RWPE2 (cell line): ENCODE measurements around the gene HRK.

Experiments used
- ATAC-seq: fragments of 200-7000 bp; cut with Tn5 transposase; 3 replicates; pipeline ENCODE4 v1.9.1; 2021; ENCODE audit warnings: low read depth
- DNase-seq: peaks from one replicate; pipeline ENCODE4 v3.0.0-alpha.2; 2020; ENCODE audit warnings: low spot score
- H3K27ac ChIP-seq: fragments of 450-650 bp; 2 replicates; pipeline ENCODE4 v1.5.1; 2017; ENCODE audit warnings: mild to moderate bottlenecking; ENCODE audit not compliant: poor library complexity, severe bottlenecking
- H3K27me3 ChIP-seq: fragments of 250-450 bp; sonication (Bioruptor Pico); 2 replicates; pipeline ENCODE4 v1.5.1; 2021; ENCODE audit warnings: mild to moderate bottlenecking, moderate library complexity; ENCODE audit not compliant: insufficient read depth, poor library complexity, severe bottlenecking
- H3K36me3 ChIP-seq: fragments of 250-450 bp; sonication (Bioruptor Pico); 2 replicates; pipeline ENCODE4 v1.5.1; 2020; ENCODE audit warnings: low read depth, mild to moderate bottlenecking, moderate library complexity
- H3K4me1 ChIP-seq: fragments of 250-450 bp; sonication (Bioruptor Pico); 2 replicates; pipeline ENCODE4 v1.5.1; 2021; ENCODE audit warnings: mild to moderate bottlenecking, moderate library complexity; ENCODE audit not compliant: insufficient read depth, poor library complexity, severe bottlenecking
- H3K4me3 ChIP-seq: fragments of 250-450 bp; sonication (Bioruptor Pico); 2 replicates; pipeline ENCODE4 v1.5.1; 2021; ENCODE audit warnings: mild to moderate bottlenecking, moderate library complexity; ENCODE audit not compliant: severe bottlenecking
- H3K9me3 ChIP-seq: fragments of 250-450 bp; sonication (Bioruptor Pico); 2 replicates; pipeline ENCODE4 v1.5.1; 2021; ENCODE audit warnings: mild to moderate bottlenecking, moderate library complexity; ENCODE audit not compliant: severe bottlenecking
- CTCF ChIP-seq: fragments of 450-650 bp; IDR thresholded peaks from one replicate; pipeline ENCODE4 v1.5.1; 2017; ENCODE audit warnings: mild to moderate bottlenecking, moderate library complexity; ENCODE audit not compliant: poor library complexity, severe bottlenecking

Gene HRK

GRCh38 chr12:116863275-116863767 lies 17.9 kb downstream of the HRK start:
- DNase-seq: no peak
- Histone ChIP-seq H3K27ac (peak overlapping the region; percentile 75), H3K27me3 (no peaks in the 10 kb centered on the region), H3K4me1 (peaks cover 9% of the 10 kb centered on the region), H3K4me3 (no peak overlapping the region), H3K9me3 (no peaks in the 10 kb centered on the region), H3K36me3 (no peaks in the 10 kb centered on the region)
- TF ChIP-seq CTCF: peak; percentile 34
- no peak for ATAC-seq

- H3K27ac ChIP-seq: no peak overlapping the region
- no peaks in the 10 kb centered on the region for H3K27me3 ChIP-seq
- DNase-seq: no peak
- TF ChIP-seq CTCF: no peak
- ATAC-seq: no peak
- H3K36me3 ChIP-seq: no peaks in the 10 kb centered on the region
- H3K4me3 ChIP-seq: no peak overlapping the region
- H3K4me1 ChIP-seq: peaks cover 9% of the 10 kb centered on the region
- H3K9me3 ChIP-seq: no peaks in the 10 kb centered on the region
Measured at GRCh38 chr12:116862167-116862566, 19.1 kb downstream of the HRK start.

- DNase-seq: no peak
- Histone ChIP-seq H3K4me1 (peaks cover 9% of the 10 kb centered on the region), H3K4me3 (no peak overlapping the region), H3K27me3 (no peaks in the 10 kb centered on the region), H3K27ac (no peak overlapping the region), H3K36me3 (no peaks in the 10 kb centered on the region), H3K9me3 (no peaks in the 10 kb centered on the region)
- TF ChIP-seq CTCF: no peak
- peak; percentile 64; the same call in 2 of the 3 replicates for ATAC-seq
Measured at GRCh38 chr12:116861320-116861719, 19.9 kb downstream of the HRK start.

GRCh38 chr12:116860263-116860662 lies 21.0 kb downstream of the HRK start:
- peaks cover 9% of the 10 kb centered on the region for H3K4me1 ChIP-seq
- no peaks in the 10 kb centered on the region for H3K9me3 ChIP-seq
- H3K27me3 ChIP-seq: no peaks in the 10 kb centered on the region
- no peak for TF ChIP-seq CTCF
- H3K4me3 ChIP-seq: no peak overlapping the region
- no peaks in the 10 kb centered on the region for H3K36me3 ChIP-seq
- H3K27ac ChIP-seq: no peak overlapping the region
- no peak for ATAC-seq
- DNase-seq: no peak

- Histone ChIP-seq H3K36me3 (no peaks in the 10 kb centered on the region), H3K9me3 (no peaks in the 10 kb centered on the region), H3K4me1 (peaks cover 4% of the 10 kb centered on the region), H3K27ac (no peak overlapping the region), H3K4me3 (no peak overlapping the region), H3K27me3 (no peaks in the 10 kb centered on the region)
- DNase-seq: no peak
- no peak for ATAC-seq
- TF ChIP-seq CTCF: no peak
Measured at GRCh38 chr12:116859079-116859478, 22.2 kb downstream of the HRK start.
